Sigmoid colon (tissue), 7 donors: Measurements from ENCODE around the gene HHIPL2. TPM values are rescaled to one million over a fixed set of nuclear protein-coding genes. Genes with fewer than 3 reads are reported as not detected.

ENCODE experiments used
- DNase-seq: peaks from one replicate; pipeline ENCODE4 v3.0.0-alpha.2; 2019
- H3K27ac ChIP-seq, 4 donors: fragments of 200-600 bp; sonication (generic); one replicate each; pipeline ENCODE4 v1.5.1; 2016 to 2019; ENCODE audit warnings: mild to moderate bottlenecking in 1 of 4
- H3K27me3 ChIP-seq, 3 donors: fragments of 200-600 bp; sonication (generic); one replicate each; pipeline ENCODE4 v1.5.1; 2019; ENCODE audit warnings: mild to moderate bottlenecking in 1 of 3
- H3K36me3 ChIP-seq, 4 donors: fragments of 200-600 bp; sonication (generic); one replicate each; pipeline ENCODE4 v1.5.1; 2016 to 2019
- H3K4me1 ChIP-seq, 4 donors: fragments of 200-600 bp; sonication (generic); one replicate each; pipeline ENCODE4 v1.5.1; 2017 to 2019
- H3K4me3 ChIP-seq, 4 donors: fragments of 200-600 bp; sonication (generic); one replicate each; pipeline ENCODE4 v1.5.1; 2017 to 2019; ENCODE audit warnings: mild to moderate bottlenecking in 2 of 4, moderate library complexity in 1 of 4
- H3K9me3 ChIP-seq, 4 donors: fragments of 200-600 bp in 3 of 4; sonication (generic) in 3 of 4; one replicate each; pipeline versions ENCODE4 v1.5.1 to v1.6.1; 2013 to 2019
- EP300 ChIP-seq, 4 donors: sonication (generic); formaldehyde crosslinking; IDR thresholded peaks; one replicate each; pipeline ENCODE4 v1.6.1; 2017; ENCODE audit warnings: antibody characterized with exemption in 4 of 4
- POLR2A ChIP-seq, 2 donors: fragments of 450-650 bp; IDR thresholded peaks; one replicate each; pipeline ENCODE4 v1.6.1; 2016; ENCODE audit warnings: antibody characterized with exemption in 2 of 2, mild to moderate bottlenecking in 2 of 2, moderate library complexity in 2 of 2
- POLR2AphosphoS5 ChIP-seq, 4 donors: sonication (generic); formaldehyde crosslinking; IDR thresholded peaks; one replicate each; pipeline ENCODE4 v1.6.1; 2017; ENCODE audit warnings: antibody characterized with exemption in 4 of 4
- WGBS, 2 donors: extraction: QIAGEN DNeasy Blood & Tissue Kit; methylation state at CpG; one replicate each; pipeline ENCODE4 v1.1.7; 2013; 5-methylcytosine and 5-hydroxymethylcytosine counted together
- intact Hi-C: fragments of 100-400 bp; cut with DNase I; formaldehyde crosslinking; loops from one replicate; pipeline ENCODE4 v1.15.1; 2023
- polyA plus RNA-seq, 3 donors: library from polyadenylated mRNA; stranded (reverse); fragments of 200-250 nt; gene quantifications; one replicate each; pipeline ENCODE4 v1.2.3, GENCODE V29; 2013
- total RNA-seq, 4 donors: library from RNA; depleted of rRNA; stranded (reverse); fragments of >200 nt; gene quantifications; one replicate each; pipeline ENCODE4 v1.1.0, GENCODE V29; 2016
- TF ChIP-seq, protein P1 (sequence below), 4 experiments: fragments of 450-650 bp in 3 of 4; fragments of 200-600 bp in 1 of 4; IDR thresholded peaks; one replicate each; pipeline ENCODE4 v1.5.1; 2016 to 2019; ENCODE audit warnings: antibody characterized with exemption in 4 of 4, mild to moderate bottlenecking in 3 of 4, moderate library complexity in 2 of 4
- donor health status: healthy with polysubstance abuse.
- donor health status: Bipolar disorder and iron deficiency.
- donor health status: healthy.

The HHIPL2 gene
- total and polyA plus RNA-seq, 7 donors = 0.13 TPM; not detected in 6

DNA sequence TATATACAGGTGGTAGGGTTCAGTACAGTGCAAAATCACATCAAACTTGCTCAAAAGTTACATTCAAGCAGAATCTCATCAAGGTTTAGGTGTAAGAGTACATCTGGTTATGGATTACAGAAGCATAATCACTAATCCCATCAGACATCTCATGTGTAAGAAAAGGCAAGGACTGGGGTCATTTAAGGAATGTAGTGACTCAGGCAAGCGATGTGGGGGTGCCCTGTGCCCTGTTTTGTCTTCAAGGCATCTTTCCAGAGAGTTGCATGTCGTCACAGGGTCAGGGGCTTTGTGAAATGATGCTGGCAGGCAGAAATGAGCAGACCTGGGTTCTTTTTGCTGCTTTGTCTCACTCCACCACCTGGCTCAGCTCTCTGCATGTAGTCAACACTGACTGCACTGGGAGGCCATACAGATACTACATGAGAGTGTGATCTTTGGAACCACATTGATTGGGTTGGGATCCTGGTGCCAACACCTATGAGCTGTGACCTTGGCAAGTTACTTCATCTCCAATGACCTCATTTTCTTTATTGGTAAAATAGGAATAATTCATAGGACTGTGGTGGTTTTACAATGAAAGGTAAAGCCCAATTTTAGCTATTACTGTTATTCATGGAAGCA lies 8.2 kb upstream of the HHIPL2 start:
- no peak overlapping the region for H3K4me3 ChIP-seq
- intact Hi-C loops = no loop called here

DNA sequence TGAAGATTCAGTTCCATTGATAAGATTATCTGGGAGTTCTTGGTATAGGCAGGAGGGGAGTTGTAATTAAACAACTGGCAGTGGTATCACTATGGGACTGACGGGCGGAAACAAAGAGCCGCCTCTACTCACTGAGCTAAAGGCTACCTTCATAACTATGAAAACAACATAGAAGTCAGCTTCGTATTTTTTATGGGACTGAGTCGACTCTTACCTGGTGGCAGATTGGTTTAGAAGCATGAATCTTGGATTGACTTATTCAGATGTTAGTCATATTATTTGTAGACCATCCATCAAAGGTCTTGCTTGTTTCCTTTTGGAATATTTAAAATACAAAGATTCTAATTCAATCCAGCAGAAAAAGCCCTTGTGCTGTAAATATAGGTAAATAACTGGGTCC lies 6.3 kb upstream of the HHIPL2 start:
- TF ChIP-seq EP300 (IDR thresholded peaks at IDR 0.05) = no peak
- no peak for TF ChIP-seq POLR2A (IDR thresholded peaks at IDR 0.05)
- no peak for TF ChIP-seq POLR2AphosphoS5 (IDR thresholded peaks at IDR 0.05)
- TF ChIP-seq, protein P1, sequence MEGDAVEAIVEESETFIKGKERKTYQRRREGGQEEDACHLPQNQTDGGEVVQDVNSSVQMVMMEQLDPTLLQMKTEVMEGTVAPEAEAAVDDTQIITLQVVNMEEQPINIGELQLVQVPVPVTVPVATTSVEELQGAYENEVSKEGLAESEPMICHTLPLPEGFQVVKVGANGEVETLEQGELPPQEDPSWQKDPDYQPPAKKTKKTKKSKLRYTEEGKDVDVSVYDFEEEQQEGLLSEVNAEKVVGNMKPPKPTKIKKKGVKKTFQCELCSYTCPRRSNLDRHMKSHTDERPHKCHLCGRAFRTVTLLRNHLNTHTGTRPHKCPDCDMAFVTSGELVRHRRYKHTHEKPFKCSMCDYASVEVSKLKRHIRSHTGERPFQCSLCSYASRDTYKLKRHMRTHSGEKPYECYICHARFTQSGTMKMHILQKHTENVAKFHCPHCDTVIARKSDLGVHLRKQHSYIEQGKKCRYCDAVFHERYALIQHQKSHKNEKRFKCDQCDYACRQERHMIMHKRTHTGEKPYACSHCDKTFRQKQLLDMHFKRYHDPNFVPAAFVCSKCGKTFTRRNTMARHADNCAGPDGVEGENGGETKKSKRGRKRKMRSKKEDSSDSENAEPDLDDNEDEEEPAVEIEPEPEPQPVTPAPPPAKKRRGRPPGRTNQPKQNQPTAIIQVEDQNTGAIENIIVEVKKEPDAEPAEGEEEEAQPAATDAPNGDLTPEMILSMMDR (IDR thresholded peaks at IDR 0.05) = no peak
- H3K4me3 ChIP-seq = no peak overlapping the region
- no peak overlapping the region for H3K27ac ChIP-seq
- no peaks in the 10 kb centered on the region for H3K4me1 ChIP-seq
- intact Hi-C loops = no loop called here
- 96 to 97% methylated on average over 5 of the region's 5 CpGs for WGBS, 2 donors
- no peaks in the 10 kb centered on the region for H3K27me3 ChIP-seq
- no peaks in the 10 kb centered on the region for H3K9me3 ChIP-seq
- H3K36me3 ChIP-seq = peaks cover 0 to 35% (median 0%) of the 10 kb centered on the region in 4 donors
- no peak for DNase-seq

More for the DNA sequence above, 8.2 kb upstream of the HHIPL2 start:
- no peak for TF ChIP-seq POLR2AphosphoS5 (IDR thresholded peaks at IDR 0.05)
- TF ChIP-seq, protein P1 (IDR thresholded peaks at IDR 0.05) = no peak
- TF ChIP-seq POLR2A (IDR thresholded peaks at IDR 0.05) = no peak
- no peak for TF ChIP-seq EP300 (IDR thresholded peaks at IDR 0.05)
- Histone ChIP-seq H3K9me3 (no peaks in the 10 kb centered on the region), H3K4me1 (no peaks in the 10 kb centered on the region), H3K27ac (no peak overlapping the region), H3K27me3 (no peaks in the 10 kb centered on the region), H3K36me3 (peaks cover 0 to 52% (median 13%) of the 10 kb centered on the region in 4 donors)
- DNase-seq = no peak
- WGBS, 2 donors = 90 to 93% methylated on average over 2 of the region's 2 CpGs

DNA sequence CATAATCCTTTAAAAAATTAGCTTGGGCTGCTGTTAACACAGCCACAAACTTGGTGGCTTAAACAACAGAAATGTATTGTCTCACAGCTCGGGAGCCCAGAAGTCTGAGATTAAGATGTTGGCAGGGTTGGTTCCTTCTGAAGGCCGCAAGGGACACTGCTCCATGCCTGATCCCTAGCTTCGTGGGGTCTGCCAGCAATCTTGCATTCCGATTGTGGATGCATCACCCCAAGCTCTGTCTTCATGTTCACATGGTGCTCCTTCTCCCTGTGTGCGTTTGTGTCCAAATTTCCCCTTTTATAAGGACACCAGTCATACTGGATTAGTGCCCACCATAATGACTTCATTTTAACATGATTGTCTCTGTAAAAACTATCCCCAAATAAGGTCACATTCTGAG lies 5.0 kb upstream of the HHIPL2 start:
- Histone ChIP-seq H3K27me3 (no peaks in the 10 kb centered on the region), H3K4me1 (no peaks in the 10 kb centered on the region), H3K36me3 (peaks cover 0 to 22% (median 0%) of the 10 kb centered on the region in 4 donors), H3K4me3 (no peak overlapping the region), H3K27ac (no peak overlapping the region), H3K9me3 (no peaks in the 10 kb centered on the region)
- DNase-seq = no peak
- intact Hi-C loops = no loop called here
- WGBS, 2 donors = 72 to 87% methylated on average over 5 of the region's 5 CpGs
- no peak for TF ChIP-seq EP300 (IDR thresholded peaks at IDR 0.05)
- TF ChIP-seq, protein P1 (IDR thresholded peaks at IDR 0.05) = no peak
- TF ChIP-seq POLR2A (IDR thresholded peaks at IDR 0.05) = no peak
- no peak for TF ChIP-seq POLR2AphosphoS5 (IDR thresholded peaks at IDR 0.05)

DNA sequence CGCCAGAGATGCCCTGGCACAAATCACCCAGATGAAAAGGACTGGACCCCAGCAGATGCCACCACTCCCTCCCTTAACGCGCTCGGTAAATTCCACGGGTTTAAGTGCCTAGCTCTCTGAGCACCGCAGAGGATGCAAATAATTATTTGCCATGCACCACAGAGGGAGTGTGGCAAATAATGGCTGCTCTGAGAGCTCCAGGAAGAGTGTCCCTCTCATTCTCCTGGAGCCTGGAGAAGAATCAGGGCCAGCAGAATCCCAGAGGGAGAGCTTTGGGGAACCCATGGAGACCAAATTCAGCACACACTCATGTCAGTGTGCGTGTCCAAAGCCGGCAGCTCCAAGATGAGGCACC lies 667 bp downstream of the HHIPL2 start:
- Histone ChIP-seq H3K4me3 (no peak overlapping the region), H3K27ac (no peak overlapping the region), H3K36me3 (no peaks in the 10 kb centered on the region), H3K9me3 (no peaks in the 10 kb centered on the region), H3K4me1 (no peaks in the 10 kb centered on the region), H3K27me3 (peaks cover 0 to 31% (median 7%) of the 10 kb centered on the region in 3 donors)
- TF ChIP-seq, protein P1 (IDR thresholded peaks at IDR 0.05) = no peak
- DNase-seq = no peak
- intact Hi-C loops = no loop called here
- WGBS, 2 donors = 59 to 73% methylated on average over 8 of the region's 8 CpGs
